Islet of Langerhans (tissue), 1 donor: Measurements from ENCODE around the gene PDS5B.
A peak's percentile ranks its signal among the peaks of the same experiment; 100 is the strongest.
"Not testable (repeated sequence)": the region's sequence is repeated elsewhere in the genome, so short reads cannot be mapped to it uniquely, and the experiment has no call there.

Experiments used
- FAIRE-seq: peaks from one replicate; lab custom pipeline; 2011; peaks lifted over from hg19 to GRCh38; lab: Jason Lieb, UNC

PDS5B gene

DNA sequence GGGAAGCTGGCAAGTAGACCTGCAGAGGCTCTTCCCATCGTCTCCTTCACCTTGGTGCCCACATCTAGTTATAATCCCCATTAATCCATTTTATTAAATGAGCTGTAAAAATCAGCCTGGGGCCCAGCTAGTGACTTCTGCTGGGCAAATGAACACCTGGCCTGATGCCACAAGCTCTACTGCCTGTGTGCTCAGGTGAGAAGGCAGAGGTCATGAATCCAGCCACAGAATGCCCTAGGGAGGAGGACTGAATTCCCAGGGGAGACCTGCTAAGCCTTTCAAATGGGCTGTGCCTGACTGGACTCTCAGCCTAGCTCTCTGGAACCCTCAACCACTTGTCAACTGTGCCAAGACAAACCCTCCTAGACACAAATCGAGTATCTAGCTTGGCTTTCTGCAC lies 74.0 kb downstream of the PDS5B start:
- no peak for FAIRE-seq

DNA sequence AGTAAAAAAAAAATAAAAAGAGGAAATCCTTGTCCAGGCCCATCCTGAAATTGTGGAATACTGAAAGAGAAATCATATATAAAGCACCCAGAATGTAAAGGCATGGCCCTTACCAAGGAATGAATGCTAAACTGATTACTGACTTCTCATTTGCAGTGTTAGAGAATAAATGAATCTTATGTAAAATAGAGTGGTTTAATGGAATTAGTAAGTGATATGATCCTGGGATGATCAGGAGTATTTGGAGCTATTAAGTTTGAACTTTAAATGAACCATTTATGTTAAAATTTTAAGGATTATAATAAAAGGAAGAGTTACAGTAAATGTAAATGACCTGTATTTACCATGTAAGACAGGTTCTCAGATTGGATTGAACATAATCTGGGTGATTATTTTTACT lies 75.4 kb downstream of the PDS5B start:
- no peak for FAIRE-seq

DNA sequence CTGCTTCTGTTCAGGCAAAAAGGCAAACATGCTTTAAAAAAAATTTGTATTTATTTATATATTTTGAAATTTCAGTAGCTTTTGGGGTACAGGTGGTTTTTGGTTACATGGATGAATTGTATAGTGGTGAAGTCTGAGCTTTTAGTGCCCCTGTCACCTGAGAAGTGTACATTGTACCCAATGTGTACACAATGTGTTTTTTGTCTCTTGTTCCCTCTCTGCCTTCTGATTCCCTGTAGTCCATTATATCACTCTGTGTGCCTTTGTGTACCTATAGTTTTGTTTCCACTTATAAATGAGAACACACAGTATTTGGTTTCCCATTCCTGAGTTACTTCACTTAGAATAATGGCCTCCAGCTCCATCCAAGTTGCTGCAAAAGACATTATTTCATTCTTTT lies 77.4 kb downstream of the PDS5B start:
- FAIRE-seq: no peak

DNA sequence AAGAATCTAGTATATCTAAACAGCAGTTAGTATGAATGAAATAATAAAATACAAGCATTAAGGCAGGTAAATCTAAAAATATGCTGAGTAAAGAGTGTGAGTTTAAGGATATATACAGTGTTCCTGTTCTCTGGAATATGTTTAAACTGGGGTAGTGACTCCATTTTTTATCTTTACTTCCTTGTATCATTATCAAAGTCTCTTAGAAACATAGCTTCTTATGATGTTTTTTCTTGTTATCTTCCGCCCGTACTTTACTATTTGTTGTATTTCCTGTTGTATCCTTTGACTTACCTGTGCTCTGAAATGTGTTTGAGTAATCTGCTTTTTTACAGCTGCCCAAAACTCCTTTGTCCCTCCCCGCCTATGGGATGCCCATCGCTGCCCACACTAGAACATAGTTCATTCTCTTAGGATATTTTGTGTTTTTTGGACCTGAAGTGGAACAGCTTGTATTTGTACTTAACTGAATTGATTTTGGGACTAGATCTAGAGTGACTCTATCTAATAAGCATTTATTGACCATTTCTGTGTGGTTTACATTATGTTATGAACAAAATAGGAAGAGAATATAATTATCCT lies 80.8 kb downstream of the PDS5B start:
- peak; percentile 66 for FAIRE-seq

DNA sequence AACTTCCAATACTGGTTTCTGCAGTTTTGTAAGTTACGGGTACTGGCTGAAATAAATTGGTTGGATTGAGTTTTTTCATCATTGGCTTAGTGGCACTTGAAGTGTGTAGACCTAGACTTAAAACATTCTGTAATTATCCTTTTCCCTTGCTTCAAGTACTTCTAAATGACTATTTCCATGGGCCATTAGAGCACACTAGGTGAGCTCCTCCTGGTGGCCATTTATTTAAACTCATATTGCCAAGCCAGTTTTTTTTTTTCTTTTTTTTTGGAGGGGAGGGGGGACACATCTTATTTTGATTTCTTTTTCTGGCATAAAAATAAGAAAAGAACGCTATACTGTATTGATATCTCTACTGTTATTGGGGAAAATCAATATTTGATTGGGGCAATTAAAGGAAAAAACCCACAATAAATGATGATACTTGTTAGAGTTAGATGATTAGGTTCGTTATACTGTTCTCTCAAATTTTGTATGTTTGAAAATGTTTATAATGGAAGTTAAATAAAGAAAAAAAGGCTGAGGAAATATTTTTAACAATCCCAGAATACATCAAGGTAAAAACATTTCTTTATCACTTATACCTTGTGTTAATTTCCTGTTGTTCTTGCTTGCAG lies 82.9 kb downstream of the PDS5B start:
- FAIRE-seq: peak; percentile 69

DNA sequence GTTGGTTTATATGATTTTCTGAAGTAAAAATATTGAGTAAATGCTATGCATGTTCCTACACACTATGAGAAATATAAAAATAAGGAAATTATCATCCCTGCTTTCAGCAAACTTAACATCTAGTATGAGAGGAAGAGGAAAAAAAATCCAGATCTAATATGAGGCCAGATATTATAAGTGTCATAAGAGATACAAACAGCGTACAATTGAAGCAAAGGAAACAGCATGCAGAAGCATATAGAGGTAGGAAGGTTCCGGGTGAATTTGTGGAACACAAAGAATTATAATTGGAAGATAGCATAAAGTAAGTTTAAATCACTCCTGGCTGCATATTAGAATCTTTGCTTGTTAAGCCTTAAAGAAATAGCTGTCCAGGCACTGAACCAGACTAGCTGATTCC lies 88.3 kb downstream of the PDS5B start:
- no peak for FAIRE-seq

DNA sequence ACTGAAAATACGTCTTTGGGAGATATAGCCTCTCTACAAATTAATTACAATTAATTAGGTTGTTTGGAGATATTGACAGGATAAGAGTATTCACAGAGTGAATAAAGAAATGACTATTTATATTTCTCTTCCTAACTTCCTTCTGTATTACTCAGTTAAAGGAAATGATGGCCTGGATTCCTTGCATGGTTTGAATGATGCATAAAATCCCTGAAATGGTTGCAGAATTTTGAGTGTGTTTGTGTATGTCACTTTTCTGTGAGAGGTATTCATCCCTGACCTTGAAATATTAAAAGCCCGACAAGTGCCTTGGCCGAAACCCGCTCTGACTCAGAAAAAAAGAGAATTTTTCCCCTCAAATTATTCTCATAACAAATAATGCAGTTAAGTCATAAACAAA lies 90.0 kb downstream of the PDS5B start:
- peak; percentile 47 for FAIRE-seq

DNA sequence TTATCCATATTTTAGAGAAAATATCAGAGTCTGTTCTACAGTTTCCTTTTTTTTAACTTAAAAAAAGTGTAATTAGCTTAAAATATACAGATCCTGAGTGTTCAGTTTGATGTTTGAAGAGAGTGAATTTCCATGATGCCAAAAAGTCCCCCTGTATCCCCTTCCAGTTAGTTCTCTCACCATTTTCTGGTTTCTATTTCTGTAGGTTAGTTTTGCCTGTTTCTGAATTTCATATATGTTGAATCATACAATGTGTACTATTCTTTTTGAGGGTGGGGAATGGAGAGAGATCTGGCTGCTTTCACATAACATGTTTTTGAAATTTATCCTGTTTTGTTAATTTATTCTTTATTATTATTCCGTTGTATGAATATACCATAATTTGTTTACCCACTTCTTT lies 95.9 kb downstream of the PDS5B start:
- FAIRE-seq: peak; percentile 72

DNA sequence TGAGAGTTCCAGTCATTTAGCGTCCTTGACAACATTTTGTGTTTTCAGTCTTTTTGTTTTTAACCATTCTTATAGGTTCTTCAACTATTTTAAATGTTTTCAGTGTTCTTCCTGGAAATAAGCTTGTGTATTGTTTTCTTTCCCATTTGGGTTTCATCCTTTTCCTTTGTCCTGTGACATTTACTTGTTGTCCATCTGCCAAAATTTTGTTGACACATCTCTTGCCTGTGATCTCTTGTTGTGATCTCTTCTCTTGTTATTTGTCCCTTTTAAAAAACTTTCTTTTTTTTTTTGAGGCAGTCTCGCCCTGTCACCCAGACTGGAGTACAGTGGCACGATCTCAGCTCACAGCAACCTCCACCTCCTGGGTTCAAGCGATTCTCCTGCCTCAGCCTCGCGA lies 96.5 kb downstream of the PDS5B start:
- no peak for FAIRE-seq

DNA sequence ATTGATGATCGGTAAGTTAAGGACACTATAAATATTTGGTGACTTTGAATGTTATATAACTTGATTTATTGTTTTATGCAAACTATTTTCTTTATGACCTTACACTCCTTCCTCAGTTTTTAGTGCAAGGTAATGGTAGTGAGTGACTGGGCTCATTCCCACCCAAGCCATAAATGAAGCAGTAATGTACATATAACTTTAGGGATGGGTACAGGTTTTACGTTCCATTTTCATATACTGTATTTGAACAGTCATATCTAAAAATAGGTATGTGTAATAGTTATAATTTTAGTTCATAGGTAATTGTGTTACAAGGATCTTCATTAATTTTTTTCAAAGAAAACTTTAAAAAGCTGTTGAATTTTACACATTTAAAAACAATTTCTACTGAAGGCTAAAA lies 101.0 kb downstream of the PDS5B start:
- FAIRE-seq: peak; percentile 38

DNA sequence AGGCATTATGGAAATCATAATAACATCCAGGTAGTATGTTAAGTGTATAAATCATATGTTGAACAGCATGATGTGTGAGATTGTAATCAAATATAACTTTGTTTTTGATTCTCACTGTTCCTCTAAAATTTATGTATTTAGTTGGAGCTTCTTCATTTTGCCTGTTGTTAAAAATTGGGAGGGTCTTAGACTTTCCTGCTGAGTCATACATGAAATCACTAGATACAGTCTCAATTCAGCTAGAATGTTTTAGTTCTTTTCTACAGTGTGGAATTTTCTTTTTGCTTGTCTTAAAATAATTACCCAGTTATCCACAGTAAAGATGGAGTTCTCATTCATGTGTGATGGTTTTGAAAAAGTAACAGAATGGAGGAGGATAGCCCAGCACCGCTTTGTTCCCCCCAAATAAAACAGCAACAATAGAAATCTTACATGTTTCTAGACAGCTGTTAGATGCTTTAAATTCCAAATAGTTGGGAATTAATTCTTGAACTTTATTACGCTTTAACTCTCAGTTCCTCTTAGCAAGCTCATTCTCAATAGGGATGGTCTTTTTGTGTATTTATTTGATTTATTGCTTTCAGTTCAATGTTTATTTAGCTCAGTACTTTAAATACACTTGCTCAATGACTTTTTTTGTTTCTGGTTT lies 109.5 kb downstream of the PDS5B start:
- peak; percentile 66 for FAIRE-seq

DNA sequence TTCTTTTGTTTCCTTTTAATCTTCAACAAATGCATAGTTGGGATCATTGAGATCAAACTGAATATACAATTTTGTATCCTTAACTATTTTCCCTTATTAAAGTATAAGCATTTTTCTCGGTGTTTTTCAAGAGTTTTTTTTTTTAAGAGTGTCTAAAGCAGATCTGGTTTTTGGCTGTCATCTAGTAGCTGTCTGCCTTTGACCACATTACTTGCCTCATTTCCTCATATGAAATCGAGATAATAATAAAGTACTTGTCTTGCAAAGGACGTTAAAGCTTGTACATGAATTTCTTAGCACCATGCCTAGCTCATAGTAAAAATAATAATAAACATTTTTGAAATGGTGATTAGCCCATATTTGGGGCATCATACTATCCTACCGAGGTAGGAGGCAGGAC lies 121.2 kb downstream of the PDS5B start:
- FAIRE-seq: no peak

DNA sequence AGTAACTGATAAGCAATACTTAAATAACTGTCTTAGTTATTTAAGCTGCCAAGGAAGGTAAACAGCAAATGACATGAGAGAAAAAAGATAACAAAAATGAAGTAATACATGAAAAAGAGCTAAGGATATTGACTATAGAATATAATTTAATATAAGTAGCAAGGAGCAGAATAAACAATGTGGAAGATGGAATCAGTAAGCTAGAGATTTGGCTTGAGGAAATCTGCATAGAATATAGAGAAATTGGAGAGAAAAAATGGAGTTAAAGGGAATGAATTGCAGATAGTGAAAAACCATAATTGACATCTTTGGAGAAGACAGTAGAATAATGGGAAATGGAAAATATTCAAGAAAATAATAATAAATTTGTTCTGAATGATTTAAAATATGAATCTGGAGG lies 127.1 kb downstream of the PDS5B start:
- FAIRE-seq: peak; percentile 60

DNA sequence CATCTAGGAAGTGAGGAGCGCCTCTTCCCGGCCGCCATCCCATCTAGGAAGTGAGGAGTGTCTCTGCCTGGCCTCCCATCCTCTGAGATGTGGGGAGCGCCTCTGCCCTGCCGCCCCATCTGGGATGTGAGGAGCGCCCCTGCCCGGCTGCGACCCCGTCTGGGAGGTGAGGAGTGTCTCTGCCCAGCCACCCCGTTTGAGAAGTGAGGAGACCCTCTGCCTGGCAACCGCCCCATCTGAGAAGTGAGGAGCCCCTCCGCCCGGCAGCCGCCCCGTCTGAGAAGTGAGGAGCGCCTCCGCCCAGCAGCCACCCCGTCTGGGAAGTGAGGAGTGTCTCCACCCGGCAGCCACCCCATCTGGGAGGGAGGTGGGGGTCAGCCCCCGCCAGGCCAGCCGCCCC lies 129.9 kb downstream of the PDS5B start:
- FAIRE-seq: not testable (repeated sequence)

DNA sequence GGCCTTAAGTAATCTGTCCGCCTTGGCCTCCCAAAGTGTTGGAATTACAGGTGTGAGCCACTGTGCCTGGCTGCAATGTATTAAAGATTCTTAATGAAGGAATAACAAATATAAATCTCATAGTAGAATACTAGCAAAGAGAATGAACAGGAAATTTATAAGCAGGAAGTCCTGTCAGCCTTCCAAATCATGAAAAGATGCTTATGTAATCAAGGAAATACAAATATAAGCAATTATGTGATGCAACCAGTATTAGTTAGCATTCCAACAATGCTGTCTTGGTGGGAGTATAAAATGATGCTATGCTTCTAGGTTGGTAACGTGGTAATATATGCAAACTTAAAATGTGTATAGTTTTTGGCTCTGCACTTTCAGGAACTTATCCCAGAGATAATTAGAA lies 133.8 kb downstream of the PDS5B start:
- FAIRE-seq: peak; percentile 30

DNA sequence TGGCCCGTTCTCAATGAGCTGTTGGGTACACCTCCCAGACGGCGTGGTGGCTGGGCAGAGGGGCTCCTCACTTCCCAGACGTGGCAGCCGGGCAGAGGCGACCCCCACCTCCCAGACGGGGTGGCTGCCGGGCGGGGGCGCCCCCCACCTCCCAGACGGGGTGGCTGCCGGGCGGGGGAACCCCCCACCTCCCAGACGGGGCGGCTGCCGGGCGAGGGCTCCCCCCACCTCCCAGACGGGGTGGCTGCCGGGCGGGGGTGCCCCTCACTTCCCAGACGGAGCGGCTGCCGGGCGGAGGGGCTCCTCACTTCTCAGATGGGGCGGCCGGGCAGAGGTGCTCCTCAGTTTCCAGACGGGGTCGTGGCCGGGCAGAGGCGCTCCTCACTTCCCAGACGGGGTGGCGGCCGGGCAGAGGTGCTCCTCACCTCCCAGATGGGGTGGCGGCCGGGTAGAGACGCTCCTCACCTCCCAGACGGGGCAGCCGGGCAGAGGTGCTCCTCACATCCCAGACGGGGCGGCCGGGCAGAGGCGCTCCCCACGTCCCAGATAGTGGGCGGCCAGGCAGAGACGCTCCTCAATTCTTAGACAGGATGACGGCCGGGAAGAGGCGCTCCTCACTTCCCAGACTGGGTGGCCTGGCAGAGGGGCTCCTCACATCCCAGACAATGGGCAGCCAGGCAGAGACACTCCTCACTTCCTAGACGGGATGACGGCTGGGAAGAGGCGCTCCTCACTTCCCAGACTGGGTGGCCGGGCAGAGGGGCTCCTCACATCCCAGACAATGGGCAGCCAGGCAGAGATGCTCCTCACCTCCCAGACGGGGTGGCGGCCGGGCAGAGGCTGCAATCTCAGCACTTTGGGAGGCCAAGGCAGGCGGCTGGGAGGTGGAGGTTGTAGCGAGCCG lies 135.1 kb downstream of the PDS5B start:
- not testable (repeated sequence) for FAIRE-seq

DNA sequence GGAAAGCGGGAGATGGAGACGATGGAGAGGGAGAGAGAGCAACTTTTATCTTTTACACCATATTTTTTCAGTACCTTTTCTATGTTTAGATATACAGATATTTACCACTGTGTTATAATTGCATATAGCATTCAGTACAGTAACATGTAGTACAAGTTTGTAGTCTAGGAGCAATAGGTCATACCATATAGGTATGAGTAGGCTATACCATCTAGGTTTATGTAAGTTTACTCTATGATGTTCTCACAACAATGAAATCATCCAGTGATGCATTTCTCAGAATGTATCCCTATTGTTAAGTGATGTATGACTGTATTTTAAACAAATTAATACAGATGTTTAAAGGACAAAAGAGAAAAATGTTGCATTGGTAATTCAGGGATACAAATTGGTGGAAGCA lies 136.1 kb downstream of the PDS5B start:
- FAIRE-seq: peak; percentile 21

DNA sequence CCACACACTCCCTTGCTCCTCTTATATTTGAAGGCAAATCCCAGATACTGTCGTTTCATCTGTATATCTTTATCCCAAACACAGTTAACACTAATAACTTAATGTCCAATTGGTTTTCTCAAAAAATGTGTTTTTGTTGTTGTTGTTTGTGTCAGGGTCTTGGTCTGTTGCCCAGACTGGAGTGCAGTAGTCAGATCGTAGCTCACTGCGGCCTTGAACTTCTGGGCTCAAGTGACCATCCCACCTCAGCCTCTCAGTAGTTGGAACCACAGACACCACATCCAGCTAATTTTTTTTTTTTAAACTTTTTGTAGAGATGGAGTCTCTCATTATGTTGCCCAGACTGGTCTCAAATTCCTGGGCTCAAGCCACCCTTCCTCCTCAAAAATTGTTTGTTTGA lies 137.7 kb downstream of the PDS5B start:
- no peak for FAIRE-seq

DNA sequence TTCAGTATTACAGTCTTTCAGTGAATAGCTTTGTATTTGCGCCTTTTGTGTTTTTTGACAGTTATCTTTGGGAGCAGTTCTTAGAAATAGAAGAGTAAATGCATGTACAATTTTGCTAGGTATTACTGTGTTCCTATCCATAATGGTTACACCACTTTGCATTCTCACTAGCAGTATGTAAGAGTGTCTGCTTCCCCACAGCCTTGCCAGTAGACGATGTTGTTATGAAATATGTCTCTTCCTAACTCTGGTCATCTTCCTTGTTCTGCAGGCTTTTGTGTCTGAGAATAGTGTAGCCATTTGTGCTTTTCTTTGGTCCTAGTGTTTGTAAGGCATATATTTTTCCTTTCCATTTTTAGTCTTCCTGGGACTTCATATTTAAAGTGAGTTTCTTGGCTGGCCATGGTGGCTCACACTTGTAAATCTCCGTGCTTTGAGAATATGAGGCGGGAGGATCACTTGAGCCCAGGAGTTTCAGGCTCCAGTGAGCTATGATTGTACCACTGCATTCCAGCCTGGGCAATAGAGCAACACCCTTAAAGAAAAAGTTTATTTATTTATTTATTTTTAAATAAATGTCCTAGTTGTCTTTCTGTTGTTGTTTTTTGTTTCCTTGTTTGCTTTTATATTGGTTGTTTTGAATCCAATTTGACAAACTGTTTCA lies 140.3 kb downstream of the PDS5B start:
- no peak for FAIRE-seq

DNA sequence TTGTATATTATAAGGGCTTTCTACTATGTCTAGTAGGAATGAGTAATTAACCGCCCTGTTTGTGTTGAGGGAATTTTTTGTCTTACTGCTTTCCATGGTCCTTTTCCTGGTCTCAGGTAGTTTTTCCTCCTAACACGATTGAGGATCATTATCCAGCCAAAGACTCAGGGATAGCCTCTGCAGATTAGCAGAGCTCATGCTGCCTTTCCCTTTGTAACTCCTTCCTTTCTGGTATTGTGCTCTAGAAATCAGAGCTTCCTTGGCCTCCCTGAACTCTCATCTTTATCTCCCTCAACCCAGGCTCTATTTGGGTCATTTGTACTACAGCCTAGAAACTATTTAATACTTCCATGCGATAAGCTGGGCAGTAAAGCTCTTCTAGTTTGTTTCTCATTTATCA lies 142.1 kb downstream of the PDS5B start:
- FAIRE-seq: no peak

DNA sequence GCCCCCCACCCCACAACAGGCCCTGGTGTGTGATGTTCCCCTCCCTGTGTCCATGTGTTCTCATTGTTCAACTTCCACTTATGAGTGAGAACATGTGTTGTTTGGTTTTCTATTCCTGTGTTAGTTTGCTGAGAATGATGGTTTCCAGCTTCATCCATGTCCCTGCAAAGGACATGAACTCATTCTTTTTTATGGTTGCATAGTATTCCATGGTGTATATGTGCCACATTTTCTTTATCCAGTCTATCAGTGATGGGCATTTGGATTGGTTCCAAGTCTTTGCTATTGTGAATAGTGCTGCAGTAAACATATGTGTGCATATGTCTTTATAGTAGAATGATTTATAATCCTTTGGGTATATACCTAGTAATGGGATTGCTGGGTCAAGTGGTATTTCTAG lies 142.8 kb downstream of the PDS5B start:
- FAIRE-seq: not testable (repeated sequence)

DNA sequence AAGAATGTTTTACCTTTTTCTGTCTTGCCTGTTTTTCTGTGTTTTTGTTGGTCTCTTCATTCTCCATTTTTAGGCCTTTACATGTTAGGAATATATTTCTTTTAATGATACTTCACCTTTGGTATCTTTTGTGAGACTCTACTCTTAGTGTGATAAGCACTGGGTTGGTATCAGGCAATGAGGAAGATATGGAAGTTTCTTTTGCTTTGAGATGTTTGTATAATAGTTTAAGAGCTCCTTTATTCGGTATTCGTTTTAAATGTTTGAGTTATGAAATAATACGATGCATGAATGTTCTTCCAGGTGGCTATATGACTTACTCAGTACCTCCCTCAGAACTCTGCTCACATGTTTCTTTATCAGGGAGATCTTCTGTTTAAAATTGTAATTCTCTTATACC lies 144.8 kb downstream of the PDS5B start:
- peak; percentile 62 for FAIRE-seq
